Hepatocyte (in vitro differentiated cells): ENCODE data around the gene SPTAN1.

Source experiments
- CTCF ChIP-seq: fragments of 200-600 bp; sonication (generic); IDR thresholded peaks from 2 replicates; pipeline ENCODE4 v1.5.1; 2016; ENCODE audit warnings: antibody characterized with exemption, mild to moderate bottlenecking; ENCODE audit not compliant: poor library complexity
- EZH2phosphoT487 ChIP-seq: fragments of 200-600 bp; sonication (generic); IDR thresholded peaks from one replicate; pipeline ENCODE4 v1.6.1; 2018; ENCODE audit warnings: antibody characterized with exemption, mild to moderate bottlenecking, low read depth, moderate library complexity; ENCODE audit not compliant: unreplicated experiment, severe bottlenecking

- TF ChIP-seq CTCF (no peak), EZH2phosphoT487 (no peak)
These were observed 101.5 kb downstream of the SPTAN1 start for GRCh38 chr9:128653908-128654307.
